GM23338 (cell line): ENCODE results near the gene MAPRE3. TPM values are rescaled to one million over a fixed set of nuclear protein-coding genes. Genes with fewer than 3 reads are reported as not detected.

Source experiments
- ATAC-seq: fragments of 200-7000 bp; cut with Tn5 transposase; 3 replicates; pipeline ENCODE4 v1.9.1; 2020
- DNase-seq: peaks from one replicate; pipeline ENCODE4 v3.0.0-alpha.2; 2015; ENCODE audit warnings: low spot score
- H2AFZ ChIP-seq: fragments of 200-600 bp; sonication (generic); 2 replicates; pipeline ENCODE4 v1.8.0; 2016; ENCODE audit warnings: antibody characterized with exemption, mild to moderate bottlenecking, moderate library complexity
- H3F3A ChIP-seq: fragments of 200-600 bp; sonication (generic); replicated peaks from 2 replicates; pipeline ENCODE4 v1.8.0; 2017; ENCODE audit warnings: antibody characterized with exemption, mixed run types, low read depth
- H3K27ac ChIP-seq: fragments of 200-600 bp; sonication (generic); 2 replicates; pipeline ENCODE4 v1.6.1; 2016; ENCODE audit warnings: low read depth
- H3K27me3 ChIP-seq: fragments of 200-600 bp; sonication (generic); 2 replicates; pipeline ENCODE4 v1.8.0; 2016; ENCODE audit warnings: mild to moderate bottlenecking, mixed run types, moderate library complexity; ENCODE audit not compliant: insufficient read depth
- H3K36me3 ChIP-seq: fragments of 200-600 bp; sonication (generic); 2 replicates; pipeline ENCODE4 v1.8.0; 2016; ENCODE audit warnings: mild to moderate bottlenecking; ENCODE audit not compliant: insufficient read depth
- H3K4me1 ChIP-seq: fragments of 200-600 bp; sonication (generic); 2 replicates; pipeline ENCODE4 v1.8.0; 2016; ENCODE audit warnings: mild to moderate bottlenecking, moderate library complexity; ENCODE audit not compliant: insufficient read depth
- H3K4me2 ChIP-seq: fragments of 200-600 bp; sonication (generic); 2 replicates; pipeline ENCODE4 v1.7.1; 2017; ENCODE audit warnings: mixed run types
- H3K4me3 ChIP-seq: fragments of 200-600 bp; sonication (generic); 2 replicates; pipeline ENCODE4 v1.6.1; 2016; ENCODE audit warnings: mixed run types
- H3K79me2 ChIP-seq: fragments of 200-600 bp; sonication (generic); replicated peaks from 2 replicates; pipeline ENCODE4 v1.8.0; 2017; ENCODE audit warnings: mild to moderate bottlenecking; ENCODE audit not compliant: insufficient read depth
- H3K9me2 ChIP-seq: fragments of 200-600 bp; sonication (generic); 2 replicates; pipeline ENCODE4 v1.8.0; 2017; ENCODE audit not compliant: insufficient read depth
- H4K20me1 ChIP-seq: fragments of 200-600 bp; sonication (generic); replicated peaks from 2 replicates; pipeline ENCODE4 v1.8.0; 2017; ENCODE audit warnings: mild to moderate bottlenecking; ENCODE audit not compliant: insufficient read depth
- H3K27ac Mint-ChIP-seq: 2 replicates; pipeline ENCODE4 v1.8.0; 2020; ENCODE audit warnings: inconsistent platforms, mild to moderate bottlenecking, moderate library complexity, mixed read lengths
- H3K27me3 Mint-ChIP-seq: 3 replicates; pipeline ENCODE4 v1.8.0; 2022; ENCODE audit warnings: low read depth, mild to moderate bottlenecking, moderate library complexity, mixed read lengths, inconsistent platforms; ENCODE audit not compliant: insufficient read depth, poor library complexity
- H3K36me3 Mint-ChIP-seq: 3 replicates; pipeline ENCODE4 v1.8.0; 2021; ENCODE audit warnings: low read depth, mild to moderate bottlenecking, inconsistent platforms, moderate library complexity, mixed read lengths
- H3K4me1 Mint-ChIP-seq: 3 replicates; pipeline ENCODE4 v1.8.0; 2020; ENCODE audit warnings: mild to moderate bottlenecking, inconsistent platforms, mixed read lengths
- H3K4me3 Mint-ChIP-seq: 3 replicates; pipeline ENCODE4 v1.8.0; 2021; ENCODE audit warnings: moderate library complexity, mild to moderate bottlenecking, inconsistent platforms, mixed read lengths
- H3K9me3 Mint-ChIP-seq: 3 replicates; pipeline ENCODE4 v1.8.0; 2020; ENCODE audit warnings: moderate library complexity, mild to moderate bottlenecking, inconsistent platforms, mixed read lengths
- CREB1 ChIP-seq: fragments of 250-450 bp; sonication (Bioruptor Pico); IDR thresholded peaks from 2 replicates; pipeline ENCODE4 v1.5.0; 2020; ENCODE audit warnings: low read depth, mild to moderate bottlenecking, moderate library complexity
- CTCF ChIP-seq, 2 experiments: fragments of 200-600 bp in 1 of 2; sonication (generic) in 1 of 2; conservative IDR thresholded peaks; 2 replicates each; pipeline versions ENCODE4 v1.5.1 to v1.6.1; 2016 to 2017; ENCODE audit warnings: antibody characterized with exemption in 2 of 2, low read depth in 2 of 2, mild to moderate bottlenecking in 2 of 2, moderate library complexity in 1 of 2
- ETS1 ChIP-seq: IDR thresholded peaks from 2 replicates; pipeline ENCODE4 v1.6.1; 2016; ENCODE audit warnings: antibody characterized with exemption
- EZH2 ChIP-seq: fragments of 200-600 bp; sonication (generic); IDR thresholded peaks from one replicate; pipeline ENCODE4 v1.8.0; 2017; ENCODE audit warnings: antibody characterized with exemption, mild to moderate bottlenecking, low read depth; ENCODE audit not compliant: unreplicated experiment
- EZH2phosphoT487 ChIP-seq: fragments of 200-600 bp; sonication (generic); IDR thresholded peaks from one replicate; pipeline ENCODE4 v1.8.1; 2018; ENCODE audit warnings: antibody characterized with exemption; ENCODE audit not compliant: unreplicated experiment
- JUNB ChIP-seq: IDR thresholded peaks from one replicate; pipeline ENCODE4 v1.6.1; 2016; ENCODE audit warnings: antibody characterized with exemption; ENCODE audit not compliant: unreplicated experiment
- NANOG ChIP-seq: IDR thresholded peaks from 2 replicates; pipeline ENCODE4 v1.6.1; 2016; ENCODE audit warnings: antibody characterized with exemption, borderline replicate concordance
- STAT1 ChIP-seq: IDR thresholded peaks from one replicate; pipeline ENCODE4 v1.6.1; 2016; ENCODE audit warnings: antibody characterized with exemption; ENCODE audit not compliant: unreplicated experiment
- ZNF114 ChIP-seq: fragments of 250-450 bp; sonication (Bioruptor Pico); IDR thresholded peaks from 2 replicates; pipeline ENCODE4 v1.5.0; 2020; ENCODE audit warnings: mild to moderate bottlenecking, moderate library complexity
- polyA plus RNA-seq: library from polyadenylated mRNA; unstranded; fragments of >200 nt; fragmentation: Nextera tagmentation; extraction: Ambion mirVana; gene quantifications from 2 replicates; pipeline ENCODE4 v1.2.1, GENCODE V29; 2016
- total RNA-seq: library from RNA; depleted of rRNA; stranded (reverse); fragments of >200 nt; shearing (Covaris generic); gene quantifications from 2 replicates; pipeline ENCODE4 v1.2.3, GENCODE V29; 2014

Gene MAPRE3
- total and polyA plus RNA-seq, 2 experiments from 2014 or later, result 3.3 to 4.5 TPM

- Mint-ChIP-seq H3K27me3 (no peaks in the 10 kb centered on the region), H3K4me1 (peaks cover 4% of the 10 kb centered on the region; the same call in 2 of the 3 replicates), H3K36me3 (no peaks in the 10 kb centered on the region), H3K4me3 (no peak overlapping the region), H3K9me3 (no peaks in the 10 kb centered on the region), H3K27ac (no peak overlapping the region)
- no peak overlapping the region for H3K4me3 ChIP-seq
- no peaks in the 10 kb centered on the region for H3K4me1 ChIP-seq
- no peaks in the 10 kb centered on the region for H3K36me3 ChIP-seq
- no peak for TF ChIP-seq EZH2phosphoT487
- TF ChIP-seq ZNF114 (CRISPR knock-in tag), result no peak
- no peak for TF ChIP-seq NANOG
- TF ChIP-seq ETS1, result no peak
- TF ChIP-seq CTCF (conservative IDR thresholded peaks at IDR 0.05; ENCODE audit: low read depth in 2 of 2), result no peak
- no peak for TF ChIP-seq CREB1
- no peak for TF ChIP-seq EZH2
- TF ChIP-seq JUNB, result no peak
- TF ChIP-seq STAT1, result no peak
- DNase-seq (no peak), ATAC-seq (no peak)
- H3K79me2 ChIP-seq, result no peaks in the 10 kb centered on the region
- H3K9me2 ChIP-seq, result no peaks in the 10 kb centered on the region
- H3K4me2 ChIP-seq, result no peak overlapping the region
- no peaks in the 10 kb centered on the region for H3K27me3 ChIP-seq
- H4K20me1 ChIP-seq, result 0 out of 2 replicates have a peak, but pooled peaks cover 3% of the 10 kb centered on the region
- no peak overlapping the region for H2AFZ ChIP-seq
- no peak overlapping the region for H3K27ac ChIP-seq
- H3F3A ChIP-seq, result no peaks in the 10 kb centered on the region
Measured at GRCh38 chr2:27003857-27004256, 33.4 kb downstream of the MAPRE3 start.

- Histone ChIP-seq H3F3A (no peaks in the 10 kb centered on the region), H3K27me3 (no peaks in the 10 kb centered on the region), H4K20me1 (0 out of 2 replicates have a peak, but pooled peaks cover 3% of the 10 kb centered on the region), H2AFZ (no peak overlapping the region), H3K9me2 (no peaks in the 10 kb centered on the region), H3K4me1 (no peaks in the 10 kb centered on the region), H3K79me2 (no peaks in the 10 kb centered on the region), H3K27ac (no peak overlapping the region), H3K4me3 (no peak overlapping the region), H3K4me2 (no peak overlapping the region), H3K36me3 (no peaks in the 10 kb centered on the region)
- H3K27ac Mint-ChIP-seq, result no peak overlapping the region
- ATAC-seq, result no peak
- TF ChIP-seq STAT1 (no peak), EZH2phosphoT487 (no peak)
- no peaks in the 10 kb centered on the region for H3K9me3 Mint-ChIP-seq
- H3K4me3 Mint-ChIP-seq, result no peak overlapping the region
- peaks cover 4% of the 10 kb centered on the region for H3K4me1 Mint-ChIP-seq
- peaks cover 1% of the 10 kb centered on the region for H3K27me3 Mint-ChIP-seq
- no peak for DNase-seq
- no peaks in the 10 kb centered on the region; the same call in 2 of the 3 replicates for H3K36me3 Mint-ChIP-seq
Measured at GRCh38 chr2:27006602-27007415, 36.4 kb downstream of the MAPRE3 start.
